COR-L47 (cell line): ENCODE data around the gene ROBO2.

Source experiments
- DNase-seq: peaks from one replicate; lab custom pipeline; 2025; lab: John Stamatoyannopoulos, UW

The ROBO2 gene

DNA sequence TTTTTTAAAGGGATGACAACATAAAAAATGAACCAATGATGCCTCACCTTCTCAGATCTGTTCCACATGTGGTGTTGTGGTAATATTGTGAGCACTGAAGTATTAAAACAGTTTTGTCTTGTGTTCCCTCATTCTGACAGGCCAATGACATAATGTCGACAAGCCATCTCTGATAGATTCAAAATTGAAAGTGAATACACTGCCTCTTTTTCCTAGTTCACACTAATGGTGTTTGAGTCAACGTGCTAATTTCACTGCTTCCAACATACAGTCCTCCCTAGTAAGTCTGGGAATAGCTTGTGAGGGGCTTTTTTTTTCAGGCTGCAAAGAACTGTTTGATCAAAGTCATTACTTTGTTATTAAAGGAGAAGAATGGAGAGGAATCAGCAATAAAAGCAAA, 82.8 kb downstream of the ROBO2 start:
- no peak for DNase-seq

DNA sequence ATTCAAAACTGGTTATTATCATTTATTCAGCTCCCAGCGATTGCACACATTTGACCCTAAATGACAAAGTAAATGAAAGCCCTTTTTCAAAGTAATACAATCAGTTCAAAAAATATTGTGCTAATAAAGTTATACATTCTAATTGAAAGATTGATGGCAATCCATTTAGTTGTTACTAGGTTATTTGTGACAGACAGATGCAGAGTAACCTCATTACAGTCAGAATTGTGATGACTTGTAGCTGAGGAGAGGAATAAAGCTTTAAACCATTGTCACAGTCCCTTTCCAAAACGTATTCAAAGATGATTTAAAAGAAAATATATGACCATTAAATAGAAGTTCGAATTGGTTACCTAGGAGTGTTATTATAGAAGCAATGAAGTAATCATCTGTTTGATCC, 86.1 kb downstream of the ROBO2 start:
- no peak for DNase-seq

DNA sequence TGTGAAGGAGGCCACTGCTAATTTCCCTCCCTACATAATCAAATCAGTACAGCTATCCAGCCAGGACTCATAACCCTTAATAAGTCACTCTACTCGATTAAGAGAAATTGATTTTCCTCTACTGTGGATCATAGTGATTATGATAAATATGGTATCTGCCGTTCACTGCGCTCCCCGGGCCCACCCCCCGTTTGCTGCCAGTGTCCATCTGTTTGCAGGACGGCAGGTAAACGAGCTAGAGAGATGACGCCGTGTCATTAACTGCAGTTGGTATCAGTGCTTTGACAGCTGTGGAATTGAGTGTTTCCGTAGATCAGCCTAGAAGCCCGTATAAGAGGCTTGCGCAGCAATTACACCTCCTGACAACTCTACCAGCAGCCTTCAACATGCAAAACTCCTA, 94.9 kb downstream of the ROBO2 start:
- DNase-seq, result no peak

DNA sequence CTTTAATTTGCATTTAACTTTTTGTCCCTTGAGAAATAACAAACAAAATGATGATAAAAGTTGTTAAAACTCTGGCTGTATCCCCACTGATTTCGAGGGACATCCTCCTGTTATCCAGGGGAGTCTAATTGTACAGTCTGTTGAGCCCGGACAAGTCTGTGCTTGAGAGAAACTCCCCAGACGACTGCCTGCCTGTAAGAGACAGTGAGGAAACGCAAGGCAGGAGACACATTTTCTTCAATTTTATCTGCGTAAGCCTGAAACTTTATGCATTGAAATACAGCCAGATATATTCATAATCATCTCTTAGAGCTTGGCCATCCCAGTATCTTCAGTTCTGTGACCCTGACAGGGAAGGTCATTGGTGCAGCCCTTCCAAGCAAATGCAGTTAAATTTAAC, 97.7 kb downstream of the ROBO2 start:
- DNase-seq, result no peak

GRCh38 chr3:77139624-77140023, 99.7 kb downstream of the ROBO2 start:
- no peak for DNase-seq

GRCh38 chr3:77141423-77141822, 101.5 kb downstream of the ROBO2 start:
- DNase-seq, result no peak

GRCh38 chr3:77142578-77142977, 102.7 kb downstream of the ROBO2 start:
- no peak for DNase-seq

- DNase-seq, result no peak
Observed at GRCh38 chr3:77146004-77146403, 106.1 kb downstream of the ROBO2 start.

DNA sequence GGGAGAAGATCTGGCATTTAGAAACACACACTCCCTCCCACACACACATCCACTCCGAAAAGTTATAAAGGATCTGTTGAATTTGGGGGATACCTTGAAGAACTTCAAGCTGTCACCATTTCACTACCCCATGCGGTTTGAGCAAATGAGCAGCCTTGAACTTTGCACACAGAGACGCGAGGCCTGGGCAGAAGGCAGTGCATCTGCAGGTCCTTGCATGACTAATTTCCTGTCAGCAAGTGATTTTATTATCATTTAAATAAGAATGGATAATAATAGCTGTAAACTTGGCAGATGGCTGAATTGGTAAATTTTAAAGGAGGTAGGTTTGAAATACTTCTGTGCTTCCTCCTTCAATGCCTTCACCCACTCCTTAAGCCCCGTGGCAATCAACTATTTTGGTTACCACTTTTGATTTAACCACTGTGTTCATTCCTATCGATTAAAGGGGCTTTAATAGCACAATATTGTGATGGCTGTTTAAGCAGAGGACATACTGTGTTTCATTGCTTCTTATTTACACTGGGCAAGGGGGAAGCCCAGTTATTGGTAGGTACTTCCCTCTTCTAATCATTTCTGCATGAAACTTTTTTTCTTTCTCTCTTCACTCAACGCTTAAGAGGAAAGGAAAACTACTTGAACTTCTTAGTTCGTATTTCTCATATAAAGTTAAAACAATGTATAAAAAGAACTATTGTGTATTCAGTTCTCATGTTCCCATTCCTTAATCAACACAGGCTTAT, 108.1 kb downstream of the ROBO2 start:
- peak; percentile 27 for DNase-seq

GRCh38 chr3:77149382-77149781, 109.5 kb downstream of the ROBO2 start:
- no peak for DNase-seq

- DNase-seq, result no peak
Observed at GRCh38 chr3:77150028-77150427, 110.1 kb downstream of the ROBO2 start.

GRCh38 chr3:77150759-77151158, 110.9 kb downstream of the ROBO2 start:
- no peak for DNase-seq

- DNase-seq, result no peak
Observed at GRCh38 chr3:77158730-77159581, 119.1 kb downstream of the ROBO2 start.

DNA sequence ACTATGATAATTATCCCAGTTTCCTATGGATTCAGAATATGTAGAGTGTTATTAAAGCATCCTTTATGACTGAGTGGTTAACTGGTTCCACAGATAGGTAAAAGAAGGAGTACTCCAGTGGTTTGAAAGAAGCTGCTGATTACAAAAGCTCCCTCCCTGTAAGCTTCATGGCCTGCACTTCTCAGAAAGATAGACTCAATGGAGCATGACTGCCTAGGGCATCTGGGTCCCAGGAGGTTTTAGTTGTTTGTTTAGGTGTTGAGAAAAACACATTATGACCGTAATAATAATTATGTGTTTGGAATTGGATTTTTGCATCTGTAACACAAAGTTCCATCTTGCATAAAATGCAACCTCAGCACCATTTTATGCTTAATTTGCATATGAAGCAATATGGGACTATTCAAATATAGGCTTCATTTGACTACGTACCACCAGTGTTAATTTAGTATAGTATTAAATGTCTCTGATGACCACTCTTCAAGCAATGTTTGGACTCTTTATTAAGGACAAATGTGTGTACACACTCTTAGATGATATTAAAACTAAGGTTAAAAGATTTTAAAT, 121.1 kb downstream of the ROBO2 start:
- no peak for DNase-seq

DNA sequence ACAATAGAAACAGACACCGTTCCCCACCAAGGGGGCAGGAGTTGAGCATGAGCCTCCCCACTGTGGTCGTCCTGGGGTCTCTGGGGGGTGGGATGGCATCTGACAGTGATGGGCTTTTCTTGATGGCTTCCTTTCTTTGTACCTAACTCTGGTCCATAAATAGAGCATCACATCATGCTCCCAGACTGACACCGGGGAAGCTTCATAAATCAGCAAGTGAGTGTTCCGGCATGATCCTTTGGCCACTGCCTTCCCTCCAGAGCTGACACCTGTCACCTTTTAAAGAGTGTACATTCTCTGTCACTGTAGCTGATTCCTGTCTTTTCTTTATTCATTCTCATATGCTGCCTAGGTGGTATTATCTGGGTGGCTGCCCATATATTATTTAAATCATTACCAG, 129.9 kb downstream of the ROBO2 start:
- DNase-seq, result no peak

DNA sequence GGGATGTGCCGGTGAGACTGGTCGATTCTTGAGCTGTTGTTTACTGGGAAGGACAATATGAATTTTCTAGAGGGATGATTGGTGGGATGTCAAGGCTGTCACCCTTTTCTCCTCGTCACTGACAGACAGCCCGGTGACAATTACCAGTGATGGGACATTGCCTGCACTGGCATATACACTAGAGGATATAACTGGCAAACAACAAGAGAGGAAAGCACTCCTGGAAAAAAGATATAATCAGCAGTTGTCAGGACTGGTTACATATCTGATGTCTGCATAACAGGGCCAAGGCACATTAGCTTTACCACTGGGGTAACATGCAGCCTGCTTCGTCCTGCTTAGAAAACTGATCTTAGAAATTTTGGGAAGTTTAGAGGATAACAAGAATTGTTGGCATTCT, 131.1 kb downstream of the ROBO2 start:
- DNase-seq, result no peak

- DNase-seq, result no peak
Observed at GRCh38 chr3:77179762-77180161, 139.9 kb downstream of the ROBO2 start.

DNA sequence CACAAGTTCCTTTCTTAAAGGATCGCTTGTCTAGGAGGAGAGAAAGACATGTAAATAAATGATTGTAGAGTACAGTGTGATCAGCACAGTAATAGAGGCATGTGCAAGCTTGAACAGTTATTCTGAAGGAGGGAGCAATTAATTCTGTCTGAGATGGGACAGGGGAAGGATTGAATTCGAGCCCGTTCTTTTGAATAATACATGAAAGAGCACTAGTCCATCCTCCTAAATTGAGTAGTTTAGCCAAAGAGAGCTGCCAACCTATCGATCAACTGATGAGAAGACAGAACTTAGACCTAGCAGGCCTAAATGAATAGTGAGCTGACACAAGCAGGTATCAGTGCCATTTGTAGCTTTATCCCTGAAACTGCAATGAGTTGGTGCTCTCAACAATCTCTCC, 142.4 kb downstream of the ROBO2 start:
- no peak for DNase-seq

DNA sequence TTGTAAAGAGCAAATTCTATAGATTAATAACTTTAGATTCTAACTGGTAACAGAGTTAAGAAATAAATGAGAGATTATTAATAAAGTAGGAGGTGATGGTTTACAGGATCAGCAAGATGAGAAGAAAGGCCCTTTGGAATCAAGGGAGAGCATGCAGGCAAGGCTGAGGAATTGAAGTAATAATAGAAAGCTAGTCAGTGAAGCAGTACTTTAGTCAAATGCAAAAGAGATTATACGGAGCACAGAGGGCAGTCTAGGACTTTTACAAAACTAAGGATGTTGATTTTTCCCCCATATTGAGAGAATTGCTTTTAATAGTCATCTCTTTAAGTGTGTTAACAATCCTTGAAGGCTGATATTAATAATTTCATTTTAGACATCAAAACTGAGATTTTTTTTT, 146.4 kb downstream of the ROBO2 start:
- DNase-seq, result no peak

- DNase-seq, result no peak
Observed at GRCh38 chr3:77186728-77187127, 146.8 kb downstream of the ROBO2 start.

DNA sequence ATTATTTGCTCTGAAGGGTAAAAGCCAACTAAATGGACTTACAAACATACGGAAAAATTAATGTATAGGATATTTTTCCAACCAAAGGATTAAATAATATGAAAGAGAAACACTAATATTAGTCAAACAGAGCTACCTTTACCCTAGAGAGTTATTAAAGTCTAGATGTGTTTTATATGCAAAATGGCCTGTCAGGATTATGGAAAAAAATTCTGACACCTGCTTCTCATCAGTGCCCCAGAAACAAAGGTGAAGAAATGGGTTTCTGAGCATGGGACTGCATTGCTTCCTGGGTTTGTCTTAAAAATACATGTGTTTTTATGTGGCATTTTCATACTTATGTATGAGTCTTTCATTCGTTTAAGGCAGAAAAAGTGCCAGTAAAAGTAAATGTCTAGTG, 148.3 kb downstream of the ROBO2 start:
- DNase-seq, result no peak

DNA sequence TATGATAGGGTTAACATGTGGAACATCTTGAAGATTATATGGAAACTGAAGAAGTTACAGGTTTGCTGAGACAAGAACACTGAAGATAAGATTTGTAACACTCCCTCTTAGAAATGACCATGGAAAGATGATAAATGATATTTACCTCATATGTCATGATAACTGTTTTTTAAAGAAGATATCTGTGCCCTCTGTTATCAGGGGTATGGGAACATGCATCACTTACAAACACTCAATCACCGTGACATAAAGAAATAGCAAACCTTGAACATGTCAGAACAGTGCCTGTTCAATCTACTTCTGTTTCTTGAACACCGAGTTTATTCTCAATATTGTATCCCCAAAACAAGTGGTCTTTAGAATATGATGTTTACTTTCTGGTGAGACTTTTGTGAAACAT, 149.4 kb downstream of the ROBO2 start:
- DNase-seq, result no peak

GRCh38 chr3:77189684-77190083, 149.8 kb downstream of the ROBO2 start:
- no peak for DNase-seq
